ENCODE data around the gene ROMO1. TPM values are rescaled to one million over a fixed set of nuclear protein-coding genes. Genes with fewer than 3 reads are reported as not detected.

The ROMO1 gene
- total and polyA plus RNA-seq, 8 donors = 101 to 651 (median 345) TPM

- H3K36me3 ChIP-seq = peaks cover under 1 to 13% (median 5%) of the 10 kb centered on the region in 4 donors
- peaks cover 32 to 49% (median 45%) of the 10 kb centered on the region in 4 donors for H3K4me1 ChIP-seq
- intact Hi-C loops (cut with DNase I; ENCODE audit: low total_unique reads) = no loop called here
- TF ChIP-seq POLR2AphosphoS5 (IDR thresholded peaks at IDR 0.05) = no peak
- TF ChIP-seq, protein P1, sequence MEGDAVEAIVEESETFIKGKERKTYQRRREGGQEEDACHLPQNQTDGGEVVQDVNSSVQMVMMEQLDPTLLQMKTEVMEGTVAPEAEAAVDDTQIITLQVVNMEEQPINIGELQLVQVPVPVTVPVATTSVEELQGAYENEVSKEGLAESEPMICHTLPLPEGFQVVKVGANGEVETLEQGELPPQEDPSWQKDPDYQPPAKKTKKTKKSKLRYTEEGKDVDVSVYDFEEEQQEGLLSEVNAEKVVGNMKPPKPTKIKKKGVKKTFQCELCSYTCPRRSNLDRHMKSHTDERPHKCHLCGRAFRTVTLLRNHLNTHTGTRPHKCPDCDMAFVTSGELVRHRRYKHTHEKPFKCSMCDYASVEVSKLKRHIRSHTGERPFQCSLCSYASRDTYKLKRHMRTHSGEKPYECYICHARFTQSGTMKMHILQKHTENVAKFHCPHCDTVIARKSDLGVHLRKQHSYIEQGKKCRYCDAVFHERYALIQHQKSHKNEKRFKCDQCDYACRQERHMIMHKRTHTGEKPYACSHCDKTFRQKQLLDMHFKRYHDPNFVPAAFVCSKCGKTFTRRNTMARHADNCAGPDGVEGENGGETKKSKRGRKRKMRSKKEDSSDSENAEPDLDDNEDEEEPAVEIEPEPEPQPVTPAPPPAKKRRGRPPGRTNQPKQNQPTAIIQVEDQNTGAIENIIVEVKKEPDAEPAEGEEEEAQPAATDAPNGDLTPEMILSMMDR (IDR thresholded peaks at IDR 0.05) = no peak
- TF ChIP-seq POLR2A (IDR thresholded peaks at IDR 0.05) = no peak
- TF ChIP-seq EP300 (IDR thresholded peaks at IDR 0.05) = no peak
- no peaks in the 10 kb centered on the region for H3K27me3 ChIP-seq
- H3K27ac ChIP-seq = peak overlapping the region; percentile 90 to 99 (median 99)
- peak overlapping the region; percentile 57 to 80 (median 70) for H3K4me3 ChIP-seq
- peak; percentile 52 to 83 for DNase-seq
- 0 to 1% (median 0%) methylated on average over 23 to 28 of the region's 28 CpGs for WGBS, 5 donors
- no peaks in the 10 kb centered on the region for H3K9me3 ChIP-seq
Measured at GRCh38 chr20:35663516-35664465, 35.4 kb upstream of the ROMO1 start.

- peaks cover 31 to 41% (median 38%) of the 10 kb centered on the region in 4 donors for H3K4me1 ChIP-seq
- no peaks in the 10 kb centered on the region for H3K27me3 ChIP-seq
- intact Hi-C loops (cut with DNase I; ENCODE audit: low total_unique reads) = no loop called here
- H3K36me3 ChIP-seq = peaks cover 8 to 22% (median 13%) of the 10 kb centered on the region in 4 donors
- H3K4me3 ChIP-seq = peak within 1 kb of the TSS; percentile 57 to 80 (median 70)
- 0 to 2% (median 0%) methylated on average over 14 to 61 of the region's 61 CpGs for WGBS, 5 donors
- DNase-seq = peak; percentile 92 to 98
- TF ChIP-seq EP300 (IDR thresholded peaks at IDR 0.05) = no peak
- peak; percentile 96 to 99 (median 97) for TF ChIP-seq POLR2AphosphoS5 (IDR thresholded peaks at IDR 0.05)
- peak in 2 of 4 donors; percentile 63 to 92 for TF ChIP-seq POLR2A (IDR thresholded peaks at IDR 0.05)
- H3K9me3 ChIP-seq = no peaks in the 10 kb centered on the region
- H3K27ac ChIP-seq = peak within 1 kb of the TSS; percentile 90 to 99 (median 99)
Measured at GRCh38 chr20:35664466-35665206, 34.6 kb upstream of the ROMO1 start, which contains the start of the genes CPNE1 and RBM12. Gene CPNE1 (minus strand): TSS chr20:35664900. CDS start chr20:35632923, 31,977 bp downstream. Gene RBM12 (minus strand): TSS chr20:35664900. CDS start chr20:35655322, 9,578 bp downstream.

GRCh38 chr20:35665949-35666288 lies 33.3 kb upstream of the ROMO1 start:
- H3K36me3 ChIP-seq = peaks cover 8 to 35% (median 26%) of the 10 kb centered on the region in 4 donors
- H3K27ac ChIP-seq = peak overlapping the region in 2 of 5 donors; percentile 96 to 99
- TF ChIP-seq EP300 (IDR thresholded peaks at IDR 0.05) (no peak), POLR2AphosphoS5 (IDR thresholded peaks at IDR 0.05) (no peak), POLR2A (IDR thresholded peaks at IDR 0.05) (no peak)
- TF ChIP-seq, protein P1 (IDR thresholded peaks at IDR 0.05) = no peak
- H3K9me3 ChIP-seq = no peaks in the 10 kb centered on the region
- 96 to 99% (median 97%) methylated on average over 17 of the region's 17 CpGs for WGBS, 5 donors
- H3K4me3 ChIP-seq = no peak overlapping the region
- intact Hi-C loops (cut with DNase I; ENCODE audit: low total_unique reads) = no loop called here
- DNase-seq = no peak
- peaks cover 20 to 28% (median 27%) of the 10 kb centered on the region in 4 donors for H3K4me1 ChIP-seq
- no peaks in the 10 kb centered on the region for H3K27me3 ChIP-seq

DNA sequence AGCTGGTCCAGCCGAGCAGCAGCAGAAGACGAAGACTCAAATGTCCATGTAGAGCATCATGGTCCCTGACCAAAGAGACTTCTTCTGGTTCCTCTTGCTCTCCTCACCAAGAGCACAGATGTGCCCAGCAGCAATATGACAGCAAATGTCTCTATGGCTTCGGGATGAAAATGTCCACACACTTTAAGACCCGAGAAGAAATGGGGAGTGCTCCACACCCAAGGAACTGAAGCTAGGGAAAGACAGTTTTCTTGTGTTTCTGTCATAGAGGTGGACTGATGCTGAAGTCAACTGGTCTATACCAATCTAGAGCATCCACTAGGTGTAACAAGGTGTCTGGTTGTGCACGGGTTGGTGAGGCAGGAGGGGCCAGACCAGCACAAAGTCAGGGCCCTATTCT lies 30.0 kb upstream of the ROMO1 start:
- DNase-seq = no peak
- Histone ChIP-seq H3K36me3 (peaks cover 31 to 68% (median 59%) of the 10 kb centered on the region in 4 donors), H3K4me1 (peaks cover 0 to 4% (median 0%) of the 10 kb centered on the region in 4 donors), H3K9me3 (no peaks in the 10 kb centered on the region), H3K4me3 (no peak overlapping the region), H3K27me3 (no peaks in the 10 kb centered on the region), H3K27ac (no peak overlapping the region)
- TF ChIP-seq POLR2A (IDR thresholded peaks at IDR 0.05) = no peak
- no peak for TF ChIP-seq EP300 (IDR thresholded peaks at IDR 0.05)
- TF ChIP-seq, protein P1 (IDR thresholded peaks at IDR 0.05) = no peak
- no peak for TF ChIP-seq POLR2AphosphoS5 (IDR thresholded peaks at IDR 0.05)
- 87 to 95% (median 94%) methylated on average over 5 of the region's 5 CpGs for WGBS, 5 donors
- intact Hi-C loops (cut with DNase I; ENCODE audit: low total_unique reads) = no loop called here
